PC-9 (cell line): Measurements from ENCODE around the gene NAAA. TPM values are rescaled to one million over a fixed set of nuclear protein-coding genes. Genes with fewer than 3 reads are reported as not detected.
"Not testable (repeated sequence)": the region's sequence is repeated elsewhere in the genome, so short reads cannot be mapped to it uniquely, and the experiment has no call there.

Source experiments
- BruUV-seq: library from RNA; stranded (reverse); fragments of 400-500 nt; replicated peaks from 2 replicates; lab custom pipeline; 2021; lab: Mats Ljungman, UMichigan
- CTCF ChIA-PET: fragments of 300-600 bp; sonication (Branson Sonifier 250); formaldehyde crosslinking; loops from one replicate; lab custom pipeline; 2022; ENCODE audit warnings: antibody characterized with exemption; lab: Charles Lee
- POLR2A ChIA-PET: fragments of 300-600 bp; sonication (Branson Sonifier 250); formaldehyde crosslinking; loops from one replicate; lab custom pipeline; 2022; ENCODE audit warnings: antibody characterized with exemption; ENCODE audit not compliant: unreplicated experiment; lab: Charles Lee
- DNase-seq, 2 experiments: peaks; one replicate each; pipeline versions ENCODE4 v3.0.0 to v3.0.0-alpha.2; 2015 to 2022; ENCODE audit warnings: mixed read lengths in 1 of 2
- H2AFZ ChIP-seq: fragments of 200-600 bp; sonication (generic); 2 replicates; pipeline ENCODE4 v1.8.1; 2017; ENCODE audit warnings: antibody characterized with exemption
- H3F3A ChIP-seq: fragments of 200-600 bp; sonication (generic); 2 replicates; pipeline ENCODE4 v1.8.1; 2017; ENCODE audit warnings: antibody characterized with exemption, mild to moderate bottlenecking, low read depth; ENCODE audit not compliant: insufficient read depth
- H3K27ac ChIP-seq: fragments of 200-600 bp; sonication (generic); 2 replicates; pipeline ENCODE4 v1.6.1; 2016; ENCODE audit warnings: mixed run types
- H3K27me3 ChIP-seq: fragments of 200-600 bp; sonication (generic); 2 replicates; pipeline ENCODE4 v1.6.1; 2016; ENCODE audit warnings: low read depth, mixed run types; ENCODE audit not compliant: insufficient read depth
- H3K36me3 ChIP-seq: fragments of 200-600 bp; sonication (generic); 2 replicates; pipeline ENCODE4 v1.6.1; 2016; ENCODE audit warnings: low read depth, mixed run types
- H3K4me1 ChIP-seq: fragments of 200-600 bp; sonication (generic); replicated peaks from 2 replicates; pipeline ENCODE4 v1.6.1; 2016; ENCODE audit warnings: mixed run types; ENCODE audit not compliant: insufficient read depth
- H3K4me2 ChIP-seq: fragments of 200-600 bp; sonication (generic); 2 replicates; pipeline ENCODE4 v1.6.1; 2017; ENCODE audit warnings: mixed run types
- H3K4me3 ChIP-seq: fragments of 200-600 bp; sonication (generic); 2 replicates; pipeline ENCODE4 v1.6.1; 2016; ENCODE audit warnings: mixed run types
- H3K79me2 ChIP-seq: fragments of 200-600 bp; sonication (generic); 2 replicates; pipeline ENCODE4 v1.6.1; 2017; ENCODE audit warnings: low read depth, mixed run types
- H3K9me2 ChIP-seq: fragments of 200-600 bp; sonication (generic); 2 replicates; pipeline ENCODE4 v1.8.1; 2017; ENCODE audit warnings: mild to moderate bottlenecking; ENCODE audit not compliant: insufficient read depth
- H3K9me3 ChIP-seq: fragments of 200-600 bp; sonication (generic); 2 replicates; pipeline ENCODE4 v1.8.1; 2016; ENCODE audit warnings: low read depth; ENCODE audit not compliant: insufficient read depth
- H4K20me1 ChIP-seq: fragments of 200-600 bp; sonication (generic); 2 replicates; pipeline ENCODE4 v1.8.1; 2017; ENCODE audit not compliant: insufficient read depth
- CTCF ChIP-seq: fragments of 200-600 bp; sonication (generic); conservative IDR thresholded peaks from 2 replicates; pipeline ENCODE4 v1.6.1; 2017; ENCODE audit warnings: mixed run types, antibody characterized with exemption, mild to moderate bottlenecking, moderate library complexity
- EZH2 ChIP-seq: fragments of 200-600 bp; sonication (generic); IDR thresholded peaks from 2 replicates; pipeline ENCODE4 v1.8.0; 2017; ENCODE audit warnings: antibody characterized with exemption, low read depth
- intact Hi-C: fragments of 100-400 bp; cut with micrococcal nuclease; formaldehyde crosslinking; loops from one replicate; pipeline ENCODE4 v1.10.0; 2022; ENCODE audit not compliant: unreplicated experiment
- total RNA-seq: library from RNA; stranded (reverse); gene quantifications from 2 replicates; pipeline ENCODE4 v1.2.3, GENCODE V29; 2021

The NAAA gene
- total RNA-seq, 1 experiment from 2014 or later: 3.6 TPM

GRCh38 chr4:75912968-75913367, 27.8 kb downstream of the NAAA start:
- intact Hi-C loops: no loop called here
- H3F3A ChIP-seq: no peaks in the 10 kb centered on the region
- POLR2A ChIA-PET: no interaction called here
- H3K79me2 ChIP-seq: no peaks in the 10 kb centered on the region
- no peaks in the 10 kb centered on the region for H4K20me1 ChIP-seq
- no peaks in the 10 kb centered on the region for H3K36me3 ChIP-seq
- BruUV-seq: no TSS peak
- CTCF ChIA-PET: no interaction called here
- no peak for TF ChIP-seq CTCF
- no peak for TF ChIP-seq EZH2
- no peak overlapping the region for H2AFZ ChIP-seq
- H3K27ac ChIP-seq: no peak overlapping the region
- H3K4me2 ChIP-seq: no peak overlapping the region
- H3K9me2 ChIP-seq: no peaks in the 10 kb centered on the region
- no peaks in the 10 kb centered on the region for H3K9me3 ChIP-seq
- H3K27me3 ChIP-seq: no peaks in the 10 kb centered on the region
- no peak for DNase-seq
- no peak overlapping the region for H3K4me3 ChIP-seq
- H3K4me1 ChIP-seq: no peaks in the 10 kb centered on the region

GRCh38 chr4:75910831-75911230, 30.0 kb downstream of the NAAA start:
- H3K27me3 ChIP-seq, intact Hi-C loops, BruUV-seq, H3K9me3 ChIP-seq, CTCF ChIA-PET, H3K36me3 ChIP-seq, H3F3A ChIP-seq, H3K4me1 ChIP-seq, H3K79me2 ChIP-seq, H3K27ac ChIP-seq, H2AFZ ChIP-seq, DNase-seq, H3K9me2 ChIP-seq, H3K4me2 ChIP-seq, POLR2A ChIA-PET, H3K4me3 ChIP-seq, H4K20me1 ChIP-seq: not testable (repeated sequence)

- POLR2A ChIA-PET: no interaction called here
- Histone ChIP-seq H3K9me2 (no peaks in the 10 kb centered on the region), H3K27me3 (no peaks in the 10 kb centered on the region), H3K79me2 (no peaks in the 10 kb centered on the region), H3K36me3 (no peaks in the 10 kb centered on the region), H3K4me3 (no peak overlapping the region), H2AFZ (no peak overlapping the region), H4K20me1 (no peaks in the 10 kb centered on the region), H3K4me1 (no peaks in the 10 kb centered on the region), H3K9me3 (no peaks in the 10 kb centered on the region), H3K27ac (no peak overlapping the region), H3K4me2 (no peak overlapping the region), H3F3A (no peaks in the 10 kb centered on the region)
- TF ChIP-seq EZH2: no peak
- no peak for TF ChIP-seq CTCF
- CTCF ChIA-PET: interaction anchor here (1.1 kb wide), 1 partner anchor 13 kb away, joined by 3 read pairs; no protein-coding TSS in a partner anchor
- BruUV-seq: no TSS peak
- DNase-seq: no peak
- intact Hi-C loops: no loop called here
Observed at GRCh38 chr4:75909405-75909804, 31.4 kb downstream of the NAAA start.

GRCh38 chr4:75908555-75908954, 32.3 kb downstream of the NAAA start:
- no peak overlapping the region for H3K4me2 ChIP-seq
- H3F3A ChIP-seq: no peaks in the 10 kb centered on the region
- no peak overlapping the region for H3K27ac ChIP-seq
- no peaks in the 10 kb centered on the region for H3K9me3 ChIP-seq
- H3K9me2 ChIP-seq: no peaks in the 10 kb centered on the region
- ChIA-PET POLR2A (interaction anchor here (0.6 kb wide), 1 partner anchor 16 kb away, joined by 7 read pairs; no protein-coding TSS in a partner anchor), CTCF (interaction anchor here (1.1 kb wide), 1 partner anchor 13 kb away, joined by 3 read pairs; no protein-coding TSS in a partner anchor)
- TF ChIP-seq CTCF: no peak
- no peak for TF ChIP-seq EZH2
- no TSS peak for BruUV-seq
- no peak for DNase-seq
- no peaks in the 10 kb centered on the region for H3K79me2 ChIP-seq
- H3K36me3 ChIP-seq: no peaks in the 10 kb centered on the region
- no peaks in the 10 kb centered on the region for H4K20me1 ChIP-seq
- no peaks in the 10 kb centered on the region for H3K27me3 ChIP-seq
- intact Hi-C loops: no loop called here
- no peak overlapping the region for H3K4me3 ChIP-seq
- H3K4me1 ChIP-seq: no peaks in the 10 kb centered on the region
- H2AFZ ChIP-seq: no peak overlapping the region
